OCI-LY1 (cell line): ENCODE measurements around the gene PDE4D.

Experiments
- CTCF ChIP-seq: fragments of 200-600 bp; sonication (generic), shearing (Covaris generic); IDR thresholded peaks from 2 replicates; pipeline ENCODE4 v1.5.1; 2017; ENCODE audit warnings: mild to moderate bottlenecking, antibody characterized with exemption, low read length, moderate library complexity, mixed read lengths
- EZH2 ChIP-seq: fragments of 200-600 bp; sonication (generic), shearing (Covaris generic); IDR thresholded peaks from 2 replicates; pipeline ENCODE4 v1.8.0; 2017; ENCODE audit warnings: borderline replicate concordance, mixed run types, mild to moderate bottlenecking, antibody characterized with exemption, low read length, moderate library complexity, mixed read lengths

- TF ChIP-seq CTCF (no peak), EZH2 (no peak)
Measured at GRCh38 chr5:58919833-58920232, 973.7 kb downstream of the PDE4D start.
